ENCODE measurements around the gene FAM78A.
"Not testable (repeated sequence)": the region's sequence is repeated elsewhere in the genome, so short reads cannot be mapped to it uniquely, and the experiment has no call there.

FAM78A gene

DNA sequence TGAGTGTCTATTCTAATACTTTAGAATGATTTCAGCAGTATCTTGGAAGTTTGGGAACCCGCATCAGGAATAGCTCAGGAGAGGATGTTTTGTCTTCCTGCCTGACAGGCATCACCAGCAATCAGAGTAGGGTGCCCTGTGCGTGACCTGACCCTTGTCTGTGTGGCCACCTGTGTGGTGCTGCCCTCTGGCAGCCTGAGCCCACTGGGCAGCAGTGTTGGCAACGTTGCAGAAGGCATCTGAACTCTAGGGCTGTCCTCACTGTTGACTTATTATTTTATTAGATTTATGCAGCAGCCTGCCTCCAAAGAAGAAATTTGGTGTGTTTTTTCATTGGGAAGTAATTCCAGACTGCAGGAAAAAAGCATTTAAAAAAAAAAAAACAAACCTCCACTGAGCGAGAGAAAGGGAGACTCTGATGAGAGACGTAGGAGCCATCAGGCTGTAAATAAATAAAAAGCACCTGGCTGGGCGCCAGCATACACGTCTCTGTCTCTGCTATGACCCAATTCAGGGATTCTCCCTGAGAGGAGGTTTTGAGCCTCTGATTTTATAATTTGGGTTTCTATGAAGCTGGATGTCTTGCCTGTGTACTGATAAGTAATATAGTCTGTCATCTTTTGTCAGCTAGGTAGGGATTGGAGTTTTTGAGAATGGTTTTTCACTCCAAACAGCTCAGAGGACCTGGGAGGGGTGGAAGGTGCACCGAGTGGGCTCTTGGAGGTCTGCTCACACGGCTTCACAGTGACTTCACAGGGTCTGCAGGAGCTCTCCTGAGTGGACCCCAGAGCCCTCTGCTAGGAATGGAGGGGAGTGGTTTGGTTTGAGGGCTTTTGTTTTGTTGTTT is 49.0 kb downstream of the FAM78A start:
- H3K4me3 ChIP-seq (ENCODE audit: low read length) = no peak overlapping the region
- peaks cover 36% of the 10 kb centered on the region for H3K36me3 ChIP-seq (ENCODE audit: insufficient read depth, low read length)
- H3K4me1 ChIP-seq (ENCODE audit: insufficient read depth, low read length) = no peaks in the 10 kb centered on the region
- H3K9me3 ChIP-seq (ENCODE audit: low read length) = no peaks in the 10 kb centered on the region
- H3K27me3 ChIP-seq (ENCODE audit: insufficient read depth, low read length) = no peaks in the 10 kb centered on the region
- no peak overlapping the region for H2AFZ ChIP-seq (ENCODE audit: low read depth, low read length)

DNA sequence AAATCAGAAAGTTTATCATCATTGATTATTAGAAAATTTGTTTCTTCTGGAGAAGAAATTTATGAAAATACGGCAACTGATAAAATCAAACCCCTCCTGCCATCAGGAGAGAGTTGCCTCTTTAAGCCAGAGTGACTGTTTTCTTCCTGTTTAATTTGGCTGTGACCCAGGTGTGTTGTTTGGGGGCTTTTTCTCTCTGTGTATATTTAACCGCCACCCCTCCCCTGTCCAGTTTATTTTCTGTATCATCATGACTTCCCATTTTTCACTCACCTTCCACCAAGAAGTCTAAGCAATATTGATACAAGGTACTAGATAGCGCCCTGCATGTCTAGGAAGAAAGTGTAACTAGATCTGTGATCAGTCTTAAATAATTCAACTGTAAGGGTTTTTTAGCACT is 50.1 kb downstream of the FAM78A start:
- Histone ChIP-seq H3K9me3 (ENCODE audit: low read length) (no peaks in the 10 kb centered on the region), H3K4me1 (ENCODE audit: insufficient read depth, low read length) (no peaks in the 10 kb centered on the region), H3K27me3 (ENCODE audit: insufficient read depth, low read length) (no peaks in the 10 kb centered on the region), H3K36me3 (ENCODE audit: insufficient read depth, low read length) (peaks cover 35% of the 10 kb centered on the region), H2AFZ (ENCODE audit: low read depth, low read length) (no peak overlapping the region), H3K4me3 (ENCODE audit: low read length) (no peak overlapping the region)

DNA sequence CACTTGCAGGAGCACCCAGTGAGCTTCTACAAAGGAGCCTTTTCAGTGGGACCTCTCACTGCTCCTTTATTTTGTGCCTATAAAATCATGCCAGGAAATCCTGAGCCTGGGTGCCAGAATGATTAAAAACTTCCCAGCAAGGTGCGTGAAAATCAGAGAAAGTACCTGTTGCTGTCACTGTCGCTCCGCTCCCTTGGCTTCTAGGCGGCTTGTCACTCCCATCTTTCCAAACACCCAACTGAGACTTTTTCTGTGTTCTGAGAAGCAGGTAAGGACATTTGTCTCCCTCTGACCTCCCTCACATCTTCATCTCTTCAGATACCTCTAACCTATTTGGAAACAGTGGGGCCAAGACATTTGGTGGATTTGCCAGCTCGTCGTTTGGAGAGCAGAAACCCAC is 53.9 kb downstream of the FAM78A start:
- peaks cover 26% of the 10 kb centered on the region for H3K36me3 ChIP-seq (ENCODE audit: insufficient read depth, low read length)
- H3K4me3 ChIP-seq (ENCODE audit: low read length) = no peak overlapping the region
- no peaks in the 10 kb centered on the region for H3K27me3 ChIP-seq (ENCODE audit: insufficient read depth, low read length)
- H2AFZ ChIP-seq (ENCODE audit: low read depth, low read length) = no peak overlapping the region
- no peaks in the 10 kb centered on the region for H3K9me3 ChIP-seq (ENCODE audit: low read length)
- no peaks in the 10 kb centered on the region for H3K4me1 ChIP-seq (ENCODE audit: insufficient read depth, low read length)

DNA sequence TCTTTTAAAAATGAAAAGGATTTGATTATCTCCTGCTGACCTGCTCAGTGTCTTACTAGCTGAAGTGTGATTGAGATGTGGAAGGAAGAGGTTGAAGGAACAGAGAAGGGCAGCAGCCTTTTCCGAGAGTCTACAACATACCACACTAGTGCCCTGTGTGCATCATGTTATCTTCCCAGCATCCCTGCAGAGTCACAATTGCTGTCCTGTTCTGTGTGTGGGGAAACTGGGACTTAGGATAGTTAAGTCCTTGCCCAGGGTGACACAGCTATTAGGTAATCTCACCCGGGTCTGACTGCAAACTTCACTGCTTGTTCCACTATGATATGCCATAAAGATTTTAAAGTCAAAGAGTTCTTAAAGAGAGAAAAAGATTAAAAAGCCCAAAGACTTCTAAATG is 55.8 kb downstream of the FAM78A start:
- Histone ChIP-seq H3K36me3 (ENCODE audit: insufficient read depth, low read length) (peaks cover 29% of the 10 kb centered on the region), H3K4me1 (ENCODE audit: insufficient read depth, low read length) (no peaks in the 10 kb centered on the region), H3K9me3 (ENCODE audit: low read length) (no peaks in the 10 kb centered on the region), H3K27me3 (ENCODE audit: insufficient read depth, low read length) (no peaks in the 10 kb centered on the region), H2AFZ (ENCODE audit: low read depth, low read length) (no peak overlapping the region), H3K4me3 (ENCODE audit: low read length) (no peak overlapping the region)

DNA sequence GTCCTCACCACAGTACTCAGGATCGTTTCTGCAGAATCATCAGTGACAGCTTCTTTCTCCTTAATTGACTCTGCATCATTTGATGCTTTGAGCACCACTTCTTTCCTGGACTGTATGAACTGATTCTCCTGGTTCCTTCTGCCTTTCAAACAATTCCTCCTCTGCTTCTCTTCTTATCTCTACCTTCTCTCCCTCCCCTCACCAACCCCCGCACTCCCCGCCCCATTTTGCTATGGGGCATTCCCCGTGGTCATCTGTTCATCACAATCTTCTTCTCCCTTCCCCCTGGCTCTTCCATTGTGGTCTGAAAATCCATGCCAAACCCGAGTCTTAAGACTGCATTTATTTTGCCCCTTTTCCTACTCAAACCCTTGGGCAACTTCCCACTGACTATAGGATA is 57.9 kb downstream of the FAM78A start:
- Histone ChIP-seq H3K27me3 (ENCODE audit: insufficient read depth, low read length) (no peaks in the 10 kb centered on the region), H3K9me3 (ENCODE audit: low read length) (no peaks in the 10 kb centered on the region), H2AFZ (ENCODE audit: low read depth, low read length) (no peak overlapping the region), H3K4me1 (ENCODE audit: insufficient read depth, low read length) (no peaks in the 10 kb centered on the region), H3K36me3 (ENCODE audit: insufficient read depth, low read length) (peaks cover 44% of the 10 kb centered on the region), H3K4me3 (ENCODE audit: low read length) (no peak overlapping the region)

DNA sequence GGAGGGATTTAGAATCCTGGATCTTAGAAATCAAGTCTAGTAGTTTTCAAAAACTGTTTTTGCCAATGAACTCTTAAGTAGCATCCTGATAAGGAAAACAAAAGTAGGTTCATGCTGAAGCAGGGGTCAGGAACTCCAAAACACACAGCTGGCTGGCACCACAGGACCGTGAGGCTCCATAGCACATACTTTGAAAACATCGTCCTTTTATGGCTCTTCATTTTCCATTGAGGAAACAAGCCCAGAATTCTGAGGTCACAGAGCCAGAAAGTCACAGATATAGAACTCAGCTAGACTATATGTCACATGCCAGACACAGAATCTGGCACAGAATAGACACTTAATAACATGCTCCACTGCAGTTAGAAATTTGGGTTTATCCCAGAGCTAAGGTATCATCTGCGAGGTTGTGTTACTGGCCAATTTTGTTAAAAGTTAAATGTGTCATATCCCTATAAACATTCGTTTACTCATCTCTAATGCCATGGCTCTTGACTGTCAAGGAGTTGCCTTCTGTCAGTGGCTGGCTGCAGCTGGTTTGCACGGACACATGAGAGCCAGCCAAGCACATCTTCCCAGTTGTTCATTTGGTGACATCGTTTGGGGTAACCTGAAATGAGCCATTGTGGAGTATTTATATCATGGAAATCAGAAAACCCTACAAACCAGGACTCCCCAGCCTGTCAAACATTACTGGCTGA is 58.8 kb downstream of the FAM78A start:
- no peaks in the 10 kb centered on the region for H3K27me3 ChIP-seq (ENCODE audit: insufficient read depth, low read length)
- no peaks in the 10 kb centered on the region for H3K4me1 ChIP-seq (ENCODE audit: insufficient read depth, low read length)
- no peaks in the 10 kb centered on the region for H3K9me3 ChIP-seq (ENCODE audit: low read length)
- peaks cover 44% of the 10 kb centered on the region for H3K36me3 ChIP-seq (ENCODE audit: insufficient read depth, low read length)
- H2AFZ ChIP-seq (ENCODE audit: low read depth, low read length) = no peak overlapping the region
- H3K4me3 ChIP-seq (ENCODE audit: low read length) = no peak overlapping the region

DNA sequence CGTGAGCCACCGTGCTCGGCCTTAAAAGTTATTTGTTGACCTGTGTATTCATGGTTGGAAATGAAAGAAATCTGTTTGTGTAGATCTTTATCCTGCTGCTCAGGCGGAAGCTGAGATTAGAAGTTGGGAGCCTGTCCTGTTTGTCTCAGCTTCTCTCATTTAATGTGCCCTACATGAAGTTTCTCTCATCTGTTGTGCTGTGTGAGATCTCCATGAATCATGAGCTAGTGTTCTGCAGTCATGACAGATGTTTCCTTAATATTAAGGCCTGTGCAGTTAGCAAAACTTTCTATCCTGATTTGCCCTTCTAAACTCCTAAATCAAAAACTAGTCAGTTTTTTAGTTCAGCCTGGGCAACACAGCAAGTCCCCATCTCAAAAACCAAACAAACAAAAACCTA is 59.5 kb downstream of the FAM78A start:
- no peak overlapping the region for H2AFZ ChIP-seq (ENCODE audit: low read depth, low read length)
- H3K9me3 ChIP-seq (ENCODE audit: low read length) = no peaks in the 10 kb centered on the region
- H3K4me3 ChIP-seq (ENCODE audit: low read length) = no peak overlapping the region
- peaks cover 42% of the 10 kb centered on the region for H3K36me3 ChIP-seq (ENCODE audit: insufficient read depth, low read length)
- no peaks in the 10 kb centered on the region for H3K27me3 ChIP-seq (ENCODE audit: insufficient read depth, low read length)
- no peaks in the 10 kb centered on the region for H3K4me1 ChIP-seq (ENCODE audit: insufficient read depth, low read length)

DNA sequence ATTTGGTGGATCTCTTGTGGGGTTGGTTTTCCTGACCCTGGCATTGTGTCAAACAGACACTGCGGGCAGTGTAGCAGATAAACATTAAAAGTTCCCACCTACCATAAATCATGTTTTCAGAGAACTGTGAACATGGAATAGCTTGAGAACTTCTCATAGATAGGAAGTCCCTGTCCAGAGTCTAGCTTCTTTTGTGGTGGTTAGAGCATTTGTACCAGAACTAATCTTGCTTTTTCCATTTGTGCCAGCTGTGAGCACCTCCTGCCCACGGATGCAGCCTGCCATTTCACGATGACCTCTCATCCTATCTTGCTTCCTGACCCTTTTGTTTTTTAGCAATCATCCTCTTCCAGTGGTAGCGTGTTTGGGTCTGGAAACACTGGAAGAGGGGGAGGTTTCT is 61.4 kb downstream of the FAM78A start:
- Histone ChIP-seq H3K27me3 (ENCODE audit: insufficient read depth, low read length) (no peaks in the 10 kb centered on the region), H2AFZ (ENCODE audit: low read depth, low read length) (no peak overlapping the region), H3K4me1 (ENCODE audit: insufficient read depth, low read length) (no peaks in the 10 kb centered on the region), H3K9me3 (ENCODE audit: low read length) (no peaks in the 10 kb centered on the region), H3K36me3 (ENCODE audit: insufficient read depth, low read length) (peaks cover 35% of the 10 kb centered on the region), H3K4me3 (ENCODE audit: low read length) (no peak overlapping the region)

DNA sequence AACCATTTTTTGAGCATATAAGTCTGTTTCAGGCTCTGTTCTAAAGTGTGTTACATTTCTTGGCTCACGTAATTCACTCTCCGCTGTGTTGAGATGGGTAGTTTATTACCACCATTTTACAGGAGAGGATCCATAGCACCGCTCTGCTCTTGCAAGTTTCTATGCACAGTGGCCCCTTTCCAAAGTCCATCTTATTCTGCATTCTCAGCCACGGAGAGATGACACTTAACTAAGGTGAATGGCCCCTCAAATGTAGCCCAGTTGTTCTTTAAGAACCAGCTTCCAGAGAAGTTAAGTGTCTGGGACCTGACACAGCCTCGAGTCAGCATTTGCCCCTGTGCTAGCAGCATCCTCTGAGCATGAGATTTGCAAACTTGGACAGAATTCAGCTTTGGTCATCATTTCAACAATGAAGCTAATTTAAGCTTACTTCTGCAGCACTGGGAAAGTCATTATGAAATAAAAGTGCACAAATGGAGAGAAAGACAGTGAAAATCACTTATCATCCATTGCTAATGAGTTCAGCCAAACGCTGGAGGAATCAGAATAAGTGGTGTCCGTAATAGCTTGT is 61.9 kb downstream of the FAM78A start:
- no peaks in the 10 kb centered on the region for H3K27me3 ChIP-seq (ENCODE audit: insufficient read depth, low read length)
- no peak overlapping the region for H2AFZ ChIP-seq (ENCODE audit: low read depth, low read length)
- H3K36me3 ChIP-seq (ENCODE audit: insufficient read depth, low read length) = peaks cover 37% of the 10 kb centered on the region
- H3K4me1 ChIP-seq (ENCODE audit: insufficient read depth, low read length) = no peaks in the 10 kb centered on the region
- H3K4me3 ChIP-seq (ENCODE audit: low read length) = no peak overlapping the region
- H3K9me3 ChIP-seq (ENCODE audit: low read length) = no peaks in the 10 kb centered on the region

DNA sequence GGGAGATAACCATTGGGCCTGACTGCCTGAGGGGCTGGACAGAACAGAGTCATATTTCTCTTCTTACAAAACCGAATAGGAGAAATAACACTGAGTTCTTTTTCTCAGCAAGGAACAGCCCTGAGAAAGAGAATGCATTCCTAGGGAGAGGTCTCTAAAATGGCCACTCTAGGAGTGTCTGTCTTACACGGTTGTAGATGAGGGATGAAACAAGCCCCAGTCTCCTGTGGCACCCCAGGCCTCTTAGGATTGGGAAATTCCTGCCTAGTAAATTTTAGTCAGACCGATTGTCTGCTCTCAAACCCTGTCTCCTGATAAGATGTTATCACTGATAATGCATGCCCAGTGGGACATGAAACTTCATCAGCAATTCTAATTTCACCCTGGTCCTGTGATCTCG is 64.4 kb downstream of the FAM78A start:
- H3K36me3 ChIP-seq (ENCODE audit: insufficient read depth, low read length) = peaks cover 41% of the 10 kb centered on the region
- not testable (repeated sequence) for H3K4me1 ChIP-seq (ENCODE audit: insufficient read depth, low read length); H3K27me3 ChIP-seq (ENCODE audit: insufficient read depth, low read length); H2AFZ ChIP-seq (ENCODE audit: low read depth, low read length); H3K4me3 ChIP-seq (ENCODE audit: low read length); H3K9me3 ChIP-seq (ENCODE audit: low read length)
